ENCODE measurements around the gene KDM5D.

The KDM5D gene

DNA sequence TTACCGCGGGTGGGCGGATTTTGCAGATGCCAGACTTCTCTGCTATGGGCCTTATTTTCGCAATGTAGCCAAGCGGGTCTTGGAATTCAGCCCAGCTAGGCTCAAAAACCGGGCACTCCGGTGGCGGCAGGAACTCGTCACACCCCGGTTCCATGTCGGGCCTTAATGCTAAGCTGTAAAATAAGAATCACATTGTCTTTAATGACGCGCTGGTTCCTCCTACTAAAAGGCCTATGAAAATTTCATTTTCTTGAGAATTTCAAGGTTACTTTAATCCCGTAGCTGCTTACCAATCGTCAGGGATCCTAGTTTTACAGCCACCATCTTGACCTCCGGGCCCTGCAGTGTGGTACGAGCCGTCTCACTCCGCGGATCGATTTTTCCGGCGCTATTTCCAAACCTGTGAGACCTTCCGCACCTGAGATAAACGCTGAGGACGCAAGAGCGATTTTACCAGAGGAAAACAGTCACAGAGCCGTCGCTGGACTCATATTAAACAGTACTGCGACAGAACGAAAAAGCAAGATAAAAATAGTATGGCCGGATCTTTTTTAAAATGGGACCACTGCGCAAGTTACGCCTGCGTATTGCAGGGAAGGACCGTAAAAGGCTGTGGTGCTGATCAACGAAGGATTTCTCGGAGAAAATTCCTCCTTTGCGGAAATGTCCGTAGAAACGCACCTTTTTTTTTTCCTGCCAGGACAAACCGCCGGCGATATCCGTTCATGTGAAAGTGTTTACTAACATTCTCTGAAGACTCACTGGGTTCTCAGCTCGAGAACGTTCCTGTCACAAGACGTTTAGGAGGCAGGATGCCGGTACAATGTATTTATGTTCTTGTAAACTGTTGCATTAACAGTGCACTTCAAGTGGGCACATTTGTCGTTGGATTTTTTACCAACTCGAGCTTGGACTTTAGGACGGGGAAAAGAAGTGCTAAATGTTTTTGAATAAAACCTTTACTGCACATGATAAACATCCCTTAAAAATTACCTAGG, at the start of gene KDM5D:
Gene KDM5D, minus strand, starts transcription at position 346 of the 998 bp plus-strand sequence. Its CDS starts 192 bp downstream, at position 154.
- DNase-seq = no peak

DNA sequence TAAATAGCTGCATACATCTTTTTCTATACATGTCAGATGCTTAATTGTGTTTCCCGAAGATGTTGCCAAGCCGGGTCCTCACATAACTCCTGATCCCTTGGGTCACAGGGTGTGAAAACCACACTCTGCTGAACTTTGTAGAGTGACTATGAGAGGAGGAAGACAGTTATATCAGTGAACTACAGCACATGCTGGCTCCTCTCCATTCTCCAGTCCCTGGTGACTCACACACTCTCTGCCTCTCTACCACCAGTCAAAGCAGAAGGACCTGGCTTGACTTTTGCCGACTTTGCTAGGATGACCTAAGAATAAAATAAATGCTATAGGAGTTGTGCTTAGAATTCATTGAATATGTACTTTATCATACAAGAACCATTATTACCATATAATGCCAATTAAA, 23.8 kb upstream of the KDM5D start:
- no peak for DNase-seq

DNA sequence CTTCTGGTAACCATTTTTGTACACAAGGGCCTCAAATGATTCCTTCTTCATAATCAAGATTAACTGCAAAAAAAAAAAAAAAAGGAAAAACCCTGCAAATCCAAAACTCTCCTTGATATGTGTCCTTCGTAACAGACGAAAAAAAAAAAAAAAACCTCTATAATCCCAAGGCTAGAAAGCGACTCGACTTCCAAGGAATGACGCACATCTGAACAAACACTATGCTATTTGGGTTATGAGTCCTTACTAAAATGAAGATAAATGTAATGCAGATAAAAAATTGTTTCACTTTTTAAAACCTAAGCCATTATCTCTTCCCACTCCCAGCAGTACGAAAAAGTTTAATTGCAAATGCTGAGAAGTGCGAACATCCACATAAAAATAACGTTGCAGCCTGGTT, 1.2 kb downstream of the KDM5D start:
- no peak for DNase-seq

DNA sequence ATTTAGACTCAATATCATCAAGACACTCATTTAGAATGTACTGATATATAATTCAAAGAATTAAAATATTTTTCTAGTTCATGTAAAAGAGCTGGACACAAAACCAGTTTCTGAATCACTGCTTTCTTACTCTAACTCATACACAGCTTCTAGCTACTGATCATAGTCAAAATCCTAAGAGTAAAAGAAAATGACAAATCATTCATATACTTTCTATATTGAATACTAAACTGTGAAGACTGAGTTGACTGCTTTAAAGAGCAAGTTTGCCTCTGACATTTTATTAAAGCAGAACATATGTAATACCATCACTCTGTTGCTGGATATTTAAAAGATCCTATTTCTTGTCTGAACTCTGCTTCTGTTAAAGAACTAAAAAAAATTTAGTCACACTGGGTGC, 2.4 kb downstream of the KDM5D start:
- no peak for DNase-seq

DNA sequence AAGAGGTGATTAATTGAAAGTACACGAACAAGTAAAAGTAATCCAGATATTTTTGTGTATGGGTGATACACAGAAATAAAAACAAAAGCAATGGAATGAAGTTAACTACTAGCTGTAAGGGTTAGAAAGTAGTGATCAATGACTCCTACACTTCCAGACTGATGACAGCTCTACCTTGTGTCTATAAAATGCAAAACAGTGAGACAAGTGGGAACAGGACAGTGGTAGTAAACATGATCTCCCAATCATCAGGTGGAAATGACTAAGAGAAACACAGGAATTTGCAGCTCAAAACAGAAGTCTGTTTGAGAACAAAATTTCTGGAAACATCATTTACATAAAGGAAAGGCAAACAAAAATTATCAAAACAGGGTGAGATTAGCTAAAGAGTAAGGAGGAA, 10.1 kb downstream of the KDM5D start:
- no peak for DNase-seq

DNA sequence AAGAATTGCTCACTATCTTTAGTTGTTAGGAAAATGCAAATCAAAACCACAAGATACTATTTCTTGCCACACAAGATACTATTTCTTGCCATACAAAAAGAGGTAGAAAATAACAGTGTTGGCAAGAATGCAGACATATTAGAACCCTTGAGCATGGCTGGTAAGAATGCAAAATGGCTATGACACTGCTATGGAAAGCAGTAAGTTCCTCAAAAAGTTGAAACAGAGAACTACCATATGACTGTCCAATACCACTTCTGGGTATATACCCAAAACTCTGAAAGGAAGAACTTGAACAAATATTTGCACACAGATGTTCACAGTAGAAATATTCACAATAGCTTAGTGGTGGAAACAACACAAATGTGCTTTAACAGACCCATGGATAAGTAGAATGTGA, 26.6 kb downstream of the KDM5D start:
- no peak for DNase-seq

DNA sequence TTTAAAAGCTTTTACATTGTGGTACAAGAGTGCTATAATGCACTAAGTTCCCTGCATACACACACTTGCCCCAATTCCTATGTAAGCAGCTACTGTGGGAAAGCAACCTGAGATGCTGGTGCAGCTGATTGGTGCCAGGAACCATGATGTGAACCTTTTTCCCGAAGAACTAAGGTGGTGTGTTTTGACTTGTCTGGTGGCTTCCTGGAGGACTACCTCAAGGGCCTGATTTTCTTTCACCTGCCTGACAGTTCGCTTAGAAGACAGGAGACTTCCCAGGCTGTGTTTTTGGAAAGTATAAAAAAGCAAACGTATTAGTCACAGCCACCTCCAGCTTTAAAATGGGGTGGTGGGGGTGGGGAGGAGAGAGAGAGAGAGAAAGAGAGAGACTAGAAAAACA, 27.4 kb downstream of the KDM5D start:
- DNase-seq = no peak

DNA sequence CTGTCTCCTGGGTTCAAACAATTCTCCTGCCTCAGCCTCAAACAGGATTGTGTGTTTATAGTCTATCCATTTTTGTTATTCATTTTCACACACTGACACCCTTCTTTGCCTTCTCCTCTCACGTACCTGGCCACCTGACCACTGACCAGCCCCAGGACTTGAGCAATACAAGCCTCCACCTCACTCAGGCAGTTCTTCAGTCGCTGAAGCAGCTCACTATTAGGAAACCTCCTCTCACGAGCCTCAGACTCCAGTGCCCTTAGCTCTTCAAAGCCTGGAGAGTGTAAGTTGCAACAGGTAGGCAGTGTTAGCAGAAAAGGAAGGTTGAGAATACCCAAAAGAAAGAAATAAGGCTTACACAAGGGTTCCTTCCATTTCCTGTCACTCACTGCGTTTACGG, 29.3 kb downstream of the KDM5D start:
- DNase-seq = no peak

DNA sequence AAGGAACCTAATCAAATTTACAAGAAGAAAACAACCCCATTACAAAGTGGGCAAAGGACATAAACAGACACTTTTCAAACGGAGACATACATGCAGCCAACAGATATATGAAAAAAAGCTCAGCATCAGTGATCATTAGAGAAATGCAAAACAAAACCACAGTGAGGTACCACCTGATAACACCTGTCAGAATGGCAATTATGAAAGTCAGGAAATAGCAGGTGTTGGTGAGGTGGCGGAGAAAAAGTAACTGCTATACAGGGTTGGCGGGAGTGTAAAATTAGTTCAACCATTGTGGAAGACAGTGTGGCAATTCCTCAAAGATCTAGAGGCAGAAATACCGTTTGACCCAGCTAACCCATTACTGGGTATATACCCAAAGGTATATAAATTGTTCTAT, 31.1 kb downstream of the KDM5D start:
- no peak for DNase-seq

DNA sequence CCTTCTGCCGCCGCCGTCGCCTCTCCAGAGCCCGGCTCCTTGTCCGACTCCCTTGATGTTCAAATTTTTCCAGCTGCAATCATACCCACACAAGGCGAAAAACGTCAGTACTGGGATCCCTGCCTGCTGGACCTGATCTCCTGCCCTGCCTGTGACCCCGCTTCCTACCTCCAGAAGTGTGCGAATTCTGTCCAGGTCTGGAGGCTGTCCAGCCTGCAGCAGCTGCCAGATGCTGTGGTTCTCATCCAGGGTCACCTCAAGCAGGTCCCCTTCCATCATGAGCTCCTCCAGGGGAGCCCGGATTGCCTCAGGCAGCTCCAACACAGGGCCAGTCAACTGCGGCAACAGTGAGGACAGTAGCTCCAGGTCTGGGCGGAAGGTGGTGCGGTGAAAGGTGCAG, 38.3 kb downstream of the KDM5D start:
- DNase-seq = no peak

DNA sequence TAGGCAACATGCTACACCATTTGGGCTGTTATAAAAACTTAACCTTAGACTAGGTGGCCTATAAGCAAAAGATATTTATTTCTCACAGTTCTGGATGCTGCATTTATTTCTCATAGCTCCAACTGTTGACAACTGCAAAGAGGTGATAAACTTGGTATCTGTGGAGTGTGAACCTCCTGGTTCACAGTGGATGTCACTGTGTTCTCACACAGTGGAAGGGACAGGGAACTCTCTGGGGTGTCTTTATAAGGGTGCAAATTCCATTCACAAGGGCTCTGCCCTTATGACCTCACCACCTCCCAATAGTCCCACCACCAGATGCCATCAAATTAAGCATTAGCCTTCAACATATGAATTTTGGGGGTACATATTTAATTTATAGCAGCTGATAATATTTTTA, 46.0 kb downstream of the KDM5D start:
- no peak for DNase-seq

DNA sequence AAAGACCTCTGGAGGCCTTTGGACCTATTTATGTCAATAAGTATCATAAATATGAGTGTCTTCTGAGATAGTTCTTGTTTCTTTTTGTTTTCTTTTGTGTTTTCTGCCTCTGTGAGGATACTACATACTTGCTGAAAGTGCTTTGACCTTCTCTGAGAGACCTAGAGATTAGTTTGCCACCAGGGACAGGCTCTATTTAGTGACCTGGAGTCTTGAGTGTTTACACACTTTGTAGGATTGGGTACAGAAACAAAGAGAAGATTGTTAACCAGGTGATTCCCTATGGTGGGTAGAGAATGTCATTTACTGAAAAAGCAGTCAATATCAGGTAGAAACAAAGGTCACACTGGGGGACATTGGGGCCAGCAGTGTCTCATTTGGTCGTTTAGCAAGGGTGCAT, 63.7 kb downstream of the KDM5D start:
- DNase-seq = no peak

Data from NCI-H2029 treated with DMSO at 0.1 percent for 48 hours (cell line).